ENCODE results near the gene NR6A1. TPM values are rescaled to one million over a fixed set of nuclear protein-coding genes. Genes with fewer than 3 reads are reported as not detected.

The NR6A1 gene
- total and polyA plus RNA-seq, 9 donors = 0.41 to 0.93 (median 0.62) TPM

GRCh38 chr9:124593200-124593599 is 177.9 kb downstream of the NR6A1 start:
- Histone ChIP-seq H3K4me3 (ENCODE audit: low read length) (no peak overlapping the region), H3K36me3 (ENCODE audit: control insufficient read depth, insufficient read depth, low read length) (no peaks in the 10 kb centered on the region), H3K27ac (ENCODE audit: low read length) (no peak overlapping the region), H3K9me3 (replicated peaks; ENCODE audit: control insufficient read depth, low read depth, low read length) (no peaks in the 10 kb centered on the region), H3K4me1 (ENCODE audit: control insufficient read depth, insufficient read depth, low read length) (peaks cover 20% of the 10 kb centered on the region), H3K27me3 (ENCODE audit: control insufficient read depth, insufficient read depth, low read length) (no peaks in the 10 kb centered on the region)
- no CpG with 5 or more reads among the region's 3 CpGs for WGBS (ENCODE audit: insufficient coverage)
- DNase-seq = peak; percentile 79

GRCh38 chr9:124590889-124591641 is 180.0 kb downstream of the NR6A1 start:
- Histone ChIP-seq H3K27ac (ENCODE audit: low read length) (no peak overlapping the region), H3K27me3 (ENCODE audit: control insufficient read depth, insufficient read depth, low read length) (no peaks in the 10 kb centered on the region), H3K4me1 (ENCODE audit: control insufficient read depth, insufficient read depth, low read length) (peaks cover 20% of the 10 kb centered on the region), H3K36me3 (ENCODE audit: control insufficient read depth, insufficient read depth, low read length) (no peaks in the 10 kb centered on the region), H3K4me3 (ENCODE audit: low read length) (no peak overlapping the region), H3K9me3 (replicated peaks; ENCODE audit: control insufficient read depth, low read depth, low read length) (no peaks in the 10 kb centered on the region)
- WGBS (ENCODE audit: insufficient coverage) = 14% methylated on average over 2 of the region's 6 CpGs
- peak; percentile 20 for DNase-seq

- no peak overlapping the region for H3K4me3 ChIP-seq (ENCODE audit: low read length)
- DNase-seq = no peak
- H3K9me3 ChIP-seq (replicated peaks; ENCODE audit: control insufficient read depth, low read depth, low read length) = no peaks in the 10 kb centered on the region
- no peak overlapping the region for H3K27ac ChIP-seq (ENCODE audit: low read length)
- no peaks in the 10 kb centered on the region for H3K4me1 ChIP-seq (ENCODE audit: control insufficient read depth, insufficient read depth, low read length)
- no peaks in the 10 kb centered on the region for H3K27me3 ChIP-seq (ENCODE audit: control insufficient read depth, insufficient read depth, low read length)
- 68% methylated on average over 4 of the region's 5 CpGs for WGBS (ENCODE audit: insufficient coverage)
- no peaks in the 10 kb centered on the region for H3K36me3 ChIP-seq (ENCODE audit: control insufficient read depth, insufficient read depth, low read length)
Measured at GRCh38 chr9:124584631-124585030, 186.5 kb downstream of the NR6A1 start.

GRCh38 chr9:124583134-124583533 is 188.0 kb downstream of the NR6A1 start:
- Histone ChIP-seq H3K9me3 (replicated peaks; ENCODE audit: control insufficient read depth, low read depth, low read length) (no peaks in the 10 kb centered on the region), H3K27me3 (ENCODE audit: control insufficient read depth, insufficient read depth, low read length) (no peaks in the 10 kb centered on the region), H3K27ac (ENCODE audit: low read length) (no peak overlapping the region), H3K4me3 (ENCODE audit: low read length) (no peak overlapping the region), H3K36me3 (ENCODE audit: control insufficient read depth, insufficient read depth, low read length) (no peaks in the 10 kb centered on the region), H3K4me1 (ENCODE audit: control insufficient read depth, insufficient read depth, low read length) (no peaks in the 10 kb centered on the region)
- no peak for DNase-seq
- WGBS (ENCODE audit: insufficient coverage) = no CpG with 5 or more reads among the region's 1 CpG

GRCh38 chr9:124580186-124580585 is 190.9 kb downstream of the NR6A1 start:
- no peaks in the 10 kb centered on the region for H3K36me3 ChIP-seq (ENCODE audit: control insufficient read depth, insufficient read depth, low read length)
- DNase-seq = no peak
- no CpG with 5 or more reads among the region's 1 CpG for WGBS (ENCODE audit: insufficient coverage)
- H3K4me1 ChIP-seq (ENCODE audit: control insufficient read depth, insufficient read depth, low read length) = no peaks in the 10 kb centered on the region
- H3K27ac ChIP-seq (ENCODE audit: low read length) = no peak overlapping the region
- H3K9me3 ChIP-seq (replicated peaks; ENCODE audit: control insufficient read depth, low read depth, low read length) = no peaks in the 10 kb centered on the region
- no peak overlapping the region for H3K4me3 ChIP-seq (ENCODE audit: low read length)
- H3K27me3 ChIP-seq (ENCODE audit: control insufficient read depth, insufficient read depth, low read length) = no peaks in the 10 kb centered on the region

GRCh38 chr9:124576751-124577150 is 194.4 kb downstream of the NR6A1 start:
- WGBS (ENCODE audit: insufficient coverage) = 92% methylated on average over 4 of the region's 6 CpGs
- no peak for DNase-seq
- no peaks in the 10 kb centered on the region for H3K27me3 ChIP-seq (ENCODE audit: control insufficient read depth, insufficient read depth, low read length)
- no peaks in the 10 kb centered on the region for H3K9me3 ChIP-seq (replicated peaks; ENCODE audit: control insufficient read depth, low read depth, low read length)
- H3K36me3 ChIP-seq (ENCODE audit: control insufficient read depth, insufficient read depth, low read length) = no peaks in the 10 kb centered on the region
- no peak overlapping the region for H3K27ac ChIP-seq (ENCODE audit: low read length)
- no peaks in the 10 kb centered on the region for H3K4me1 ChIP-seq (ENCODE audit: control insufficient read depth, insufficient read depth, low read length)
- no peak overlapping the region for H3K4me3 ChIP-seq (ENCODE audit: low read length)

- H3K27ac ChIP-seq (ENCODE audit: low read length) = no peak overlapping the region
- H3K9me3 ChIP-seq (replicated peaks; ENCODE audit: control insufficient read depth, low read depth, low read length) = no peaks in the 10 kb centered on the region
- no peaks in the 10 kb centered on the region for H3K36me3 ChIP-seq (ENCODE audit: control insufficient read depth, insufficient read depth, low read length)
- H3K4me1 ChIP-seq (ENCODE audit: control insufficient read depth, insufficient read depth, low read length) = no peaks in the 10 kb centered on the region
- H3K4me3 ChIP-seq (ENCODE audit: low read length) = no peak overlapping the region
- H3K27me3 ChIP-seq (ENCODE audit: control insufficient read depth, insufficient read depth, low read length) = no peaks in the 10 kb centered on the region
- 76% methylated on average over 3 of the region's 10 CpGs for WGBS (ENCODE audit: insufficient coverage)
- no peak for DNase-seq
Measured at GRCh38 chr9:124574534-124575375, 196.4 kb downstream of the NR6A1 start.

GRCh38 chr9:124570942-124571666 is 200.0 kb downstream of the NR6A1 start:
- Histone ChIP-seq H3K27ac (ENCODE audit: low read length) (no peak overlapping the region), H3K36me3 (ENCODE audit: control insufficient read depth, insufficient read depth, low read length) (no peaks in the 10 kb centered on the region), H3K4me1 (ENCODE audit: control insufficient read depth, insufficient read depth, low read length) (no peaks in the 10 kb centered on the region), H3K9me3 (replicated peaks; ENCODE audit: control insufficient read depth, low read depth, low read length) (no peaks in the 10 kb centered on the region), H3K4me3 (ENCODE audit: low read length) (no peak overlapping the region), H3K27me3 (ENCODE audit: control insufficient read depth, insufficient read depth, low read length) (no peaks in the 10 kb centered on the region)
- WGBS (ENCODE audit: insufficient coverage) = 94% methylated on average over 3 of the region's 4 CpGs
- no peak for DNase-seq

GRCh38 chr9:124569942-124570341 is 201.2 kb downstream of the NR6A1 start:
- Histone ChIP-seq H3K27me3 (ENCODE audit: control insufficient read depth, insufficient read depth, low read length) (no peaks in the 10 kb centered on the region), H3K4me3 (ENCODE audit: low read length) (no peak overlapping the region), H3K27ac (ENCODE audit: low read length) (no peak overlapping the region), H3K36me3 (ENCODE audit: control insufficient read depth, insufficient read depth, low read length) (no peaks in the 10 kb centered on the region), H3K9me3 (replicated peaks; ENCODE audit: control insufficient read depth, low read depth, low read length) (no peaks in the 10 kb centered on the region), H3K4me1 (ENCODE audit: control insufficient read depth, insufficient read depth, low read length) (no peaks in the 10 kb centered on the region)
- DNase-seq = no peak
- WGBS (ENCODE audit: insufficient coverage) = 81% methylated on average over 2 of the region's 2 CpGs

- no peak for DNase-seq
- Histone ChIP-seq H3K4me3 (ENCODE audit: low read length) (no peak overlapping the region), H3K27me3 (ENCODE audit: control insufficient read depth, insufficient read depth, low read length) (no peaks in the 10 kb centered on the region), H3K4me1 (ENCODE audit: control insufficient read depth, insufficient read depth, low read length) (no peaks in the 10 kb centered on the region), H3K36me3 (ENCODE audit: control insufficient read depth, insufficient read depth, low read length) (no peaks in the 10 kb centered on the region), H3K27ac (ENCODE audit: low read length) (no peak overlapping the region), H3K9me3 (replicated peaks; ENCODE audit: control insufficient read depth, low read depth, low read length) (no peaks in the 10 kb centered on the region)
- WGBS (ENCODE audit: insufficient coverage) = no CpG with 5 or more reads among the region's 4 CpGs
Measured at GRCh38 chr9:124567362-124567761, 203.7 kb downstream of the NR6A1 start.
